Sciatic nerve (tissue), 2 donors: ENCODE results near the gene OR2L2. TPM values are rescaled to one million over a fixed set of nuclear protein-coding genes. Genes with fewer than 3 reads are reported as not detected.
"Not testable (repeated sequence)": the region's sequence is repeated elsewhere in the genome, so short reads cannot be mapped to it uniquely, and the experiment has no call there.

Experiments used
- ATAC-seq: fragments of 200-7000 bp; cut with Tn5 transposase; one replicate; pipeline ENCODE4 v1.9.1; 2020; ENCODE audit warnings: mild to moderate bottlenecking, moderate library complexity
- DNase-seq: peaks from one replicate; pipeline ENCODE4 v3.0.0-alpha.2; 2020; ENCODE audit warnings: low spot score
- intact Hi-C: fragments of 100-400 bp; cut with DNase I; formaldehyde crosslinking; loops from one replicate; pipeline ENCODE4 v1.14.2; 2022
- total RNA-seq: library from RNA; stranded (reverse); fragmentation: NEBNext Ultra II Directional; extraction: Animal tissue kit (Norgen Biotek cat#: 25700); gene quantifications from one replicate; pipeline ENCODE4 v1.2.1, GENCODE V29; 2021
- donor health status: DM: no; HTN: no; CAD: no.
- donor health status: DM: no; HTN: no; CAD: no.

Gene OR2L2
- total RNA-seq = 0.53 TPM

DNA sequence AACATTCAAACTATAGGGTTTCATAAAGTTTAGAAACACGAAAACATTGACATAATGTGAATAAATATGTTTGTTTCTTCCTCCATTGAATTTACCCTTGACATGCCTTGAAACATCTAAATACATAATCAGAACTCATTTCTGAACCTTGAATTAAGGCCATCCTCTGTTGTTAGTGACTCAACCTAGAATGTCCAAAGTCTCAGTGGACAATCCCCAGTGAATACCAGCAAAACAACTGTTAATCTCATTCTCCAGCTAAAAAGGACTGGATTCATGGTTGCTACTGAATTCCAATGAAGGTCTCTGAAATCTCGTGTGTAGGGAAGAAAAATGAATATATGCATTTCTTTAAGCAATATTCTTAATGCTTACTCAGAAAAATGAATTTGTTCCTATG, at the start of gene OR2L2:
Gene OR2L2 (plus strand): TSS at position 301 of the 400 bp plus-strand sequence. CDS start 8,198 bp downstream, outside the sequence.
- DNase-seq = no peak
- ATAC-seq = no peak
- intact Hi-C loops = no loop called here

- intact Hi-C loops = no loop called here
- ATAC-seq = no peak
- no peak for DNase-seq
These were observed 36.9 kb upstream of the OR2L2 start for GRCh38 chr1:247992986-247993385.

DNA sequence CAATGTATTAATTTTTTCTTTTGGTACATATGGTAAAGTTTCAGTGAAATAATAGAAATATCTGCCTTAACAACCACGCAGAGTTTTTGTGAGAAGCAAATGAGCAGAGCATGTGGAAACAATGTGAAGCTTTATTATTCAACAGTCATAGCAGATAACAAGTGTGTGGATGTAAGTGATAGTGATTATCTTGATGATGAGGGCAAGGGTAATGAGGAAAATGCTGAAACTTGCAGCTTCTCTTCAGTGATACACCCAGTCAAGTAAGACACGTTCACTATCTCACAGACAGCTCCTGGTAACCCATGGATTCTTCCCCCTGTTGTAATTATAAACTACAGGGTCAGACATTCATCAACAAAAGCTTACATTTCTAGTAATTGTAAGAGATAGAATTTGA, 31.1 kb upstream of the OR2L2 start:
- intact Hi-C loops = no loop called here
- ATAC-seq = no peak

DNA sequence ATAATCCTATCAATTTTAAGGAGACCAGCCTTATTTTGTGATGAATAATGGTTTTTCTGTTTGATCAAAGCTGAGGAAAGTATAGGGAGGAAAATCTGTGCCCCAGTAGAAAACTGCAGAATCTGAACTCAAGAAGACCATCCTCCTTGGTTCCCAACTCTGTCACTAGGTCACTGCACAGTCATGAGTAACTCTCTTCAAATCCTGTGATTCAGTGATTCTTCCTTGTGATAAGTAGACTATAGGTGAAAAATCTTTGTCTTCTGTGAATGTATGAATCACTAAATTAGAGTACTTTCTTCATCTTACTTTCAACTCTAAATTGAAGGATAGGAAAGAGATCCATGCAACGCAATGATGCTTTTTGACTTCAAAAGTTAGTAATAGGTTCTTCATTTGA, 29.7 kb upstream of the OR2L2 start:
- ATAC-seq = no peak
- intact Hi-C loops = no loop called here
- DNase-seq = no peak

More for the DNA sequence above, 31.1 kb upstream of the OR2L2 start:
- no peak for DNase-seq

DNA sequence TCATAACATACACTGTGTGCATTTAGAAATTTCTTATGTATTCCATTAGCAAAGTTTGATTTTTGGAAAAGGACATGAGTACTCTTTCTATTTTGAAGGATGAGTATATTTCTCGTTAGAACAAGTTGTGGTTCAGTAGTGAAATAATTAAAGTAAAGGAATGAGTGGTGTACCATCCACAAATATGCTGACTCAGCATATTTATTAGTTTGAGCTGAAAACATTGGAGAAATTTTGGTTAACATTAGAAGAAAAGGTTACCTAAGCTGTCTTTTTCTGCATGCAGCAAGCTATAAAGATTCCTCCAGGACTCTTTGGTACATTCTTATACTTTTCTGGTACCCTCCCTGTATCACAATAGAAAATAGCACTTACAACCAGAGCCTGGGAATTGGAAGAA, 22.1 kb upstream of the OR2L2 start:
- no peak for ATAC-seq
- intact Hi-C loops = no loop called here
- DNase-seq = no peak

- intact Hi-C loops = no loop called here
- DNase-seq (no peak), ATAC-seq (no peak)
These were observed 20.2 kb upstream of the OR2L2 start for GRCh38 chr1:248009681-248010080.

DNA sequence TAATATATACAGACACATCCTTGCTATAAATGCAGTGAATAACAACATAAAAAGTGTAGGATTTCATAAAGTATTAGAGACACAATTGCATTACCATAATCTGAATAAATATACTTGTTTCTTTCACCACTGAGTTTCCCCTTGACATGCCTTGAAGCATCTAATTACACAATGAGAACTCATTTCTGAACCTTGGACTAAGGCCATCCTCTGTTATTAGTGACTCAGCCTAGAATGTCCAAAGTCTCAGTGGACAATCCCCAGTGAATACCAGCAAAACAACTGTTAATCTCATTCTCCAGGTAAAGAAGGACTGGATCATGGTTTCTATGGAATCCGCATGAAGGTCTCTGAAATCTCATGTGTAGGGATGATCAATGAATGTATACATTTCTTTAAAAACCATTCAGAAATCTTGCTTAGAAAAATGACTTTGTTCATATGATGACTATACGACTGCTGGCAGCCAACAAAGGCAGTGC, 16.6 kb upstream of the OR2L2 start, which contains the start of gene OR2L5:
Gene OR2L5 (plus strand): TSS at position 432 of the 482 bp plus-strand sequence. CDS start 8,288 bp downstream, outside the sequence.
- ATAC-seq (no peak), DNase-seq (no peak)
- intact Hi-C loops = no loop called here

DNA sequence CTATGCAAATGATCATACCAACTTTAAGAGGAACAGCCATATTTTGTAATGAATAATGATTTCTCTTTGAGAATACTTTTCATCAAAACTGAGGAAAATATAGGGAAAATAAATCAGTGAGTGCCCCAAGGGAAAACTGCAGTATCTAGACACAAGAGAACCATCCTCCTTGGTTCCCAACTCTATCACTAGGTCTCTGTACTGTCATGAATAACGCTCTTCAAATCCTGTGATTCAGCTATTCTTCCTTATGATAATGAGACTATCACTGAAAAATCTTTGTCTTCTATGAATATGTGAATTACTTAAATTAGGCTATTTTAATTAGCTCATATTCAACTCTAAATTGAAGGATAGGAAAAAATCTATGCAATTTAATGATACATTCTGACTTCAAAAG, 14.1 kb upstream of the OR2L2 start:
- intact Hi-C loops = no loop called here
- ATAC-seq (no peak), DNase-seq (no peak)

GRCh38 chr1:248045209-248045608, 15.3 kb downstream of the OR2L2 start:
- no peak for DNase-seq
- intact Hi-C loops = no loop called here
- no peak for ATAC-seq

DNA sequence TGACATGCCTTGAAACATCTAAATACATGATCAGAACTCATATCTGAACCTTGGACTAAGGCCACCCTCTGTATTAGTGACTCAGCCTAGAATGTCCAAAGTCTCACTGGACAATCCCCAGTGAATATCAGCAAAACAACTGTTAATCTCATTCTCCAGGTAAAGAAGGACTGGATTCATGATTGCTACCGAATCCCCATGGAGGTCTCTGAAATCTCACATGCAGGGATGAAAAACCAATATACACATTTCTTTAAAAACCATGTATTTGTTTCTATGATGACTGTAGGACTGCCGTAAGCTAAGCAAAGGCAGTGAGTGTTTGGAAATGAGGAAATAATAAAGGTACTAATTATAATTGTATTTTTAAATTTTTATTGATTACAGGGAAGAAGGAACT, 16.7 kb downstream of the OR2L2 start, which contains the start of gene OR2L3:
Gene OR2L3 (plus strand): TSS at position 301 of the 400 bp plus-strand sequence. CDS start 13,846 bp downstream, outside the sequence.
- DNase-seq = no peak
- no peak for ATAC-seq
- intact Hi-C loops = no loop called here

GRCh38 chr1:248047008-248047407, 17.1 kb downstream of the OR2L2 start:
- DNase-seq = no peak
- intact Hi-C loops = no loop called here
- ATAC-seq = no peak

GRCh38 chr1:248054671-248055070, 24.8 kb downstream of the OR2L2 start:
- intact Hi-C loops = no loop called here
- DNase-seq (no peak), ATAC-seq (no peak)

DNA sequence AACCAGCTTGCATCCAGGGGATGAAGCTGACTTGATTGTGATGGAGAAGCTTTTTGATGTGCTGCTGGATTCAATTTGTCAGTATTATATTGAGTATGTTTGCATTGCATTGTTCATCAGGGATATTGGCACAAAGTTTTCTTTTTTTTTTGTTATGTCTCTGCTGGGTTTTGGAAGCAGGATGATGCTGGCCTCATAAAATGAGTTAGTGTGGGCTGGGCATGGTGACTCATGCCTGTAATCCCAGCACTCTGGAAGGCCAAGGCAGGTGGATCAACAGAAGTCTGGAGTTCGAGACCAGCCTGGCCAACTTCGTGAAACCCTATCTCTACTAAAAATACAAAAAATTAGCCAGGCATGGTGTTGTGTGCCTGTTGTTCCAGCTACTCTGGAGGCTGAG, 25.4 kb downstream of the OR2L2 start:
- no peak for DNase-seq
- intact Hi-C loops = no loop called here
- no peak for ATAC-seq

DNA sequence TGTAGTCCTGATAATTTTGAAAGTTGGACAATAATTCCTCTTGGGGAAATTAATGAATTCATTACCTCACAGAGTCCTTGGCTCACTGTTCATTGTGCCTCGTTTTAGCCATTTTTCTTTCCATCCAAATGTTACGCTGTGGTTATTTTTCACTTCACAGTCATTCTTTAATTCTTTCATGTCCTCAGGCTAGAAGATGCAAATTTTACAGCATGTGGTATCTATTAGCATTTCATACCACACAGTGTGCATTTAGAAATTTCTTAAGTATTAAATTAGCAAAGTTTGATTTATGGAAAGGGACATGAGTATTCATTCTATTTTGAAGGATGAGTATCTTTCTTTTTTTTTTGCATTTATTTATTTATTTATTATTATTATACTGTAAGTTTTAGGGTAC, 35.2 kb downstream of the OR2L2 start:
- ATAC-seq (no peak), DNase-seq (no peak)
- intact Hi-C loops = no loop called here

GRCh38 chr1:248065604-248066003, 35.7 kb downstream of the OR2L2 start:
- DNase-seq = no peak
- no peak for ATAC-seq
- intact Hi-C loops = no loop called here

DNA sequence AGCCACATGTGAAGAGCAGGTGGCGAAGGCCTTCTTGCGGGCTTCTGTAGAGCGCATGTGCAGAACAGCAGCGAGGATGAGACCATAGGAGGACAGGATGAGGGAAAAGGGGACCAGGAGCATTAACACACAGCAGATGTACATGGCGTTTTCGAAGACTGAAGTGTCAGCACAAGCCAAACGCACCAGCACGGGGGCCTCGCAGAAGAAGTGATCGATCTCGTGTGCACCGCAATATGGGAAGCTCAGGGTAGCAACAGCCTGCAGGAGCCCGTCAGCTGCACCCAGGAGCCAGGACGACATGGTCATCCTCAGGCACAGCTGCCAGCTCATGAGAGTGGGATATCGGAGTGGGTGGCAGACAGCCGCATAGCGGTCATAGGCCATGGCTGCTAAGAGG, 54.0 kb downstream of the OR2L2 start:
- DNase-seq, intact Hi-C loops: not testable (repeated sequence)

More for the DNA sequence above, 54.0 kb downstream of the OR2L2 start:
- peak; percentile 20 for ATAC-seq

Other genes starting within 250 kb of the OR2L2 start
- gene OR14A16, start 206.0 kb upstream of the OR2L2 start, total RNA-seq = not detected
- gene OR11L1, start 188.2 kb upstream of the OR2L2 start, total RNA-seq = not detected
- gene TRIM58, start 172.9 kb upstream of the OR2L2 start, total RNA-seq = 22.9 TPM
- gene OR2W3, start 134.5 kb upstream of the OR2L2 start, total RNA-seq = 6.3 TPM
- 0.40 TPM for gene OR2T8, start 109.8 kb upstream of the OR2L2 start, total RNA-seq
- gene OR2AJ1, start 105.2 kb upstream of the OR2L2 start, total RNA-seq = 0.22 TPM
- 0.53 TPM for gene OR2L8, start 81.2 kb upstream of the OR2L2 start, total RNA-seq
- not detected for gene OR2AK2, start 64.8 kb upstream of the OR2L2 start, total RNA-seq
- gene OR2L5, start 16.4 kb upstream of the OR2L2 start, total RNA-seq = not detected
- 0.13 TPM for gene OR2L3, start 16.8 kb downstream of the OR2L2 start, total RNA-seq
- gene OR2L13, start 65.1 kb downstream of the OR2L2 start, total RNA-seq = 0.36 TPM
- not detected for gene OR2M5, start 115.1 kb downstream of the OR2L2 start, total RNA-seq
- gene OR2M2, start 144.8 kb downstream of the OR2L2 start, total RNA-seq = not detected
- gene OR2M3, start 167.2 kb downstream of the OR2L2 start, total RNA-seq = 0.04 TPM
- not detected for gene OR2M4, start 201.3 kb downstream of the OR2L2 start, total RNA-seq
- gene OR2T33, start 247.9 kb downstream of the OR2L2 start, total RNA-seq = not detected